Endothelial cell of umbilical vein (primary cell): ENCODE data around the gene CCDC85C.

Experiments
- CTCF ChIP-seq, 2 donors: IDR thresholded peaks; 1 replicate in 1 of 2; 2 replicates in 1 of 2; pipeline ENCODE4 v1.5.1; 2011; ENCODE audit warnings: low read length in 2 of 2, mild to moderate bottlenecking in 2 of 2, moderate library complexity in 2 of 2, control low read depth in 1 of 2, inconsistent platforms in 1 of 2, low read depth in 1 of 2; ENCODE audit not compliant: insufficient read depth in 1 of 2; ENCODE audit errors: extremely low read depth in 1 of 2
- EZH2 ChIP-seq: IDR thresholded peaks from 2 replicates; pipeline ENCODE4 v1.6.1; 2012; ENCODE audit warnings: borderline replicate concordance, low read depth, mild to moderate bottlenecking, moderate library complexity, low read length, inconsistent platforms; ENCODE audit not compliant: severe bottlenecking
- GATA2 ChIP-seq: IDR thresholded peaks from 2 replicates; pipeline ENCODE4 v1.7.0; 2011; ENCODE audit warnings: low read depth, mild to moderate bottlenecking, moderate library complexity, mixed read lengths, low read length; ENCODE audit not compliant: insufficient read length, insufficient read depth
- MAX ChIP-seq: IDR thresholded peaks from 2 replicates; pipeline ENCODE4 v1.6.1; 2011; ENCODE audit not compliant: insufficient read depth, insufficient read length
- POLR2A ChIP-seq: IDR thresholded peaks from 2 replicates; pipeline ENCODE4 v1.6.1; 2012; ENCODE audit warnings: low read depth, mild to moderate bottlenecking, control low read depth, low read length
- POLR2AphosphoS5 ChIP-seq: IDR thresholded peaks from 2 replicates; pipeline ENCODE4 v1.6.1; 2012; ENCODE audit warnings: low read depth, mild to moderate bottlenecking, control low read depth, low read length, moderate library complexity; ENCODE audit not compliant: insufficient read depth

GRCh38 chr14:99650189-99650588, 46.2 kb upstream of the CCDC85C start:
- TF ChIP-seq MAX = no peak
- TF ChIP-seq CTCF (IDR thresholded peaks at IDR 0.05; ENCODE audit: extremely low read depth in 1 of 2, insufficient read depth in 1 of 2, low read depth in 1 of 2, low read length in 2 of 2) = no peak
- no peak for TF ChIP-seq POLR2A
- no peak for TF ChIP-seq EZH2
- TF ChIP-seq POLR2AphosphoS5 = no peak
- no peak for TF ChIP-seq GATA2
